ENCODE measurements around the gene CABP4. TPM values are rescaled to one million over a fixed set of nuclear protein-coding genes. Genes with fewer than 3 reads are reported as not detected.
A peak's percentile ranks its signal among the peaks of the same experiment; 100 is the strongest.

Gene CABP4
- total RNA-seq, 1 experiment from 2014 or later, result 4.1 TPM

DNA sequence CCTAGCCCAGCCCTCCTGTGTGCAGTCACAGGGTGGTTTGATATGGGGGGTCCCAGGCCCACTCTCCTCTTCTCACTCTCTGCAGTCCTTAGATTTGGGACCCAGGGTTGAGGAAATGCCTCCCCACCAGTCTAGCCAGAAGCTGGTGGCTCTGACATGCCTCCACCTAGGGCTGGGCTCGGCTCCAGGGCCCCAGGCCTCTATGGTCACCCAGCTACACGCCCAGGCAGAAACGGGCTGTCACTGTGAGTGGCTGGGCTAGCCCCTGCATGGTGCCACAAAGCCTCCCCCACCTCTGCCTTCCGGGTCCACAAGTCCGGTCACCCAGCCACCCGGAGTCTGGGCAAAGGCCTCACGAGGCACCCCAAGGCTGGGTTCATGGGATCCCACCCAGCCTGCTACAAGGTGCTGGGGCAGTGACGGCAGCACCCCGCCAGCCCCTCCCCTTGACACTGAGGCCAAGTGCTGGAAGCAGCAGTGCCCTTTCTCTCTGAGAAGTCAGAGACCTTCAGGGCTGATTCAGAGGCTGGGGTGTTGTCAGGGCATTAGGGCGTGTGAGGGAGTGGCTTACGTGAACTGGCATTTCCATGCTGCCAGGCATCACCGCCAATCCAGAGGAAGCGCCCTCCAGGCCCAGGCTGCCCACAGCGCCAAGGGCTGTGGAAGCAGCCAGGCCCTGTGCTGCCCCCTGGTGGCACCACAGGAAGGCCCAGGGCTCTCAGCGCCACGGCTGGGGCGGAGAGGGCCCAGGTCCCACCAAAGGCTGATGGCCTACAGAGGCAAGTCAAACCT lies 50.6 kb downstream of the CABP4 start:
- DNase-seq (ENCODE audit: extremely low read depth, low read depth), result peak; percentile 96

DNA sequence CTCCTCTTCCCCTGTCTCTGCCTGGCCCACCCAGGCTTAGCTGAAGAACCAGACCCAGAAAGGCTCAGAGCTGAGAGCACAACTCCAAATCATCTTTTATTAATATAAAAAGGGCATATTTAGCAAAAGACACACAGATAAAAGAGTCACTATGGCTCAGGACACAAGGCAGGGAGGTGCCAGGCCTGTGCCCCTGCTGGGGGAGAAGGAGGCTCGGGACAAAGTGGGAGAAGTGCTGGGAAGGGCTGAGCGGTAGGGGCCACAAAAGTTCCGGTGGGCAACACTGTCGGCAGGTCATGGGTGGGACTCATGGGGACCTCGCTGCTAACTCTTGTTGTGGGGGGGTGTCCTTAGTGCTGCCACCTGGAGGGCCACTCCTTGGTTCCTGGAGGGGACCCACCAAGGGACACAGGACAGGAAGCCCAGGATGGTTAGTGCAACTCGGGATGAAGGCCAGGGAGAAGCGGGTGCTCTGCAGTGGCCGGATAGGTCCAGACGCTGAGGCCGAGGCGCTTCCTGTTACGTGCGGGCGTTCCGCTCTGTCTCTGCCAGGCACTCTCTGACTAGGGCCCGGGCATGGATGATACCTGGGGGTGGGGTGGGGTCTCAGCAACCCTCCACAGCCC lies 51.4 kb downstream of the CABP4 start:
- DNase-seq (ENCODE audit: extremely low read depth, low read depth), result no peak

DNA sequence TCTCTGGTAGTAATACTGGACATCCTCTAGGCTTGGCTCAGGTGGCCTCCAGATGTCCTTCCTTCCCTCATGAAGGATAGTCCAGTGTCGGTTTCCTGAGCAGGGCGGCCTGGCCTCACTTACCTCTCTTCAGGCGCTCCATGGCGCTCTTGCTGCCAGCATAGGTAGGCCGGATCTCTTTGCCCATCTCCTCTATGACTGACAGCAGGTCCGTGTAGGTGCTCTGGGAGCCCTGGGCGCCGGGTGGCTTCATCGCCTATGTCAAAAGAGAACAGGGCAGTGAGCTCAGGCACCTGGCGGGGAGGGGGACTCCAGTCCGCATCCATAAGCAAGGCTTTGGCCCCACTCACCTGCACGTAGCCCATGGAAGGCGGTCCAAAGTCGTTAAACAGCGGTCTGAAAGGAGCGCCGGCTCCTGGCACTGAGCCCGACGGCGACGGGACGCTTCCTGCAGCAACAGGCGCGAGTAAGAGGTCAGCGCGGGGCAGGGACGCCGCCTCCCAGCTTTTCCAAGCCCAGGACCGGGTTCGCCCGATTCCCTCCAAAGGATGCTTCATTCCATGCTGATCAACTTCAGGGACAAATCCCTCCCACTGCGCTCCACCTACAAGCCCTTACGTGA lies 52.2 kb downstream of the CABP4 start:
- DNase-seq (ENCODE audit: extremely low read depth, low read depth), result no peak

DNA sequence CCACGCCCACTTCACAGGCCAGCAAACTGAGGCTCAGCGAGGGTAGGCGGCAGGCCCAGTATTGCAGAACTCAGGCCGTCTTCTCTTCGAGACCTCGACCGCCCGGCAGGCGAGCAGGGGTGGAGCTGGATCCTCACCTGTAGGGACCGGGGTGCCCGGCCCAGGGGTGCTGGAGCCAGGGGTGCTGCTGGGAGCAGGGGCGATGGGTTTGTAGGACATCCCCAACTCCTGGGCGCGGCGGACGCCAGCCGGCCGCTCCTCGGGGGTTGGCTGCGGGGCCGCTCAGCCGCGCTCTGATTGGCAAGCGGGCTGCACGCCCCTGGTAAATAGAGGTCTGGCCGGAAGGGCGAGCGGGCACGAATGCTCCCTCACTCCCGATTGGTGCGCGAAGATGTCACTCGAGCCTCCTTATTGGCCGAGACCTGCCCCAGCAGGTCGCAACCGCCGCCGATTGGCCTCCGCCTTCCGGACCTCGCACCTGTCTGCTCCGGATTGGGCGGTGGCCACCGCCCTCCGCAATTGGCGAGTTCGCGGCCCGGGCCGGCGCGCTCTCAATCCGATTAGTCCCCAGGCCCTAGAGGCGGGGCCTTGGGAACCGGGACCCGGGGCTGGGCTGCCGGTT lies 52.8 kb downstream of the CABP4 start, which contains the start of gene CDK2AP2:
Gene CDK2AP2, minus strand, starts transcription at position 299 of the 622 bp plus-strand sequence. Its CDS starts 80 bp downstream, at position 219.
- DNase-seq (ENCODE audit: extremely low read depth, low read depth), result peak; percentile 97

DNA sequence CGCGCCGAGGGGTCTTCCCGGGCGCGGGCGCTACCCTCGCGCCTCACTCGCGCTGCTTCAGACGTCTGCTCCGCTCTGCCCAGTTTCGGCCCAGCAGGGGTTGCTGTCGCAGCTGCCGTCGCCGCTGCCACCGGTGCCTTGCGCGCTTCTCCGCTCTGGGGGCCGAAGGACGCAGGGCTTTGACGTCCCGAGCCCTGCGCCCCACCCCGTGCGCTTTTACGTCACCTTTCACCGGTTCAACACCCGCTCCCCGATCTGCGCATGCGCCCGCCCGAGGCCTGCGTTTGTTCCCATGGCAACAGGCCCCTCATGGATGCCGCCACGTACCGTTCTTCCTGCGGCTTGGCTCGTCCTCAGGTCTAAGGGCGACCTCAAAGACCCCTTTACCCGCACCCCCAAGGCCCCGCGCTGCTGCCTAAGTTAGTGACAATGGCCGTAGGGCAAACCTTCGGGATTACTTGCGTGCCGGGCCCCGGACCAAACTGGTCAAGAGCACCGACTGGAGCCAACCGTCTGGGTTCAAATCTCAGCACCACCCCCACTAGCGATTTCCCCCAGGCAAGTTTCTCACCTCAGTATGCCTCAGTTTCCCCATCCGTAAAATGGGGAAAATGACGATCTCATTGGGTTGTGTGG lies 53.5 kb downstream of the CABP4 start:
- peak; percentile 93 for DNase-seq (ENCODE audit: extremely low read depth, low read depth)

DNA sequence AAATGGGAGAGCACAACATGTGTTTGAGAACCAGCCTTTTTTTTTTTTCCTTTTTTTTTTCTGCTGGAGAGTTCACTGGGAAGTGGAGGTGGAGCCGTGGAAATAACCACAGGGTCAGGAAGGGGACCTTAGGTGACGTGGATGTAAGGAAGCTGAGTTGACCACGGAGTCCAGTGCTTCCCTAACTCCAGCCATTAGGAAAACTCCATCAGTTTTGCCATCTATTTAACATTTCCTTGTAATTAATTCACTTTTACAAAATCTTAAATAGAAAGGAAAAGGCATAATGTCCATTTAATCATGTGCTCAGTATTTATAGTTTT lies 54.8 kb downstream of the CABP4 start:
- no peak for DNase-seq (ENCODE audit: extremely low read depth, low read depth)

Small RNA genes within 50 kb of the gene (small RNA-seq; reads per million reads assigned to genes)
- 0 reads per million in 2 experiments for gene MIR6752

Other genes starting within 250 kb of the CABP4 start
- gene GRK2, start 188.9 kb upstream of the CABP4 start, total RNA-seq (2014; rRNA removed; shearing (Covaris generic)), result 39.2 and 40.7 TPM in 2 replicates
- gene ANKRD13D, start 166.1 kb upstream of the CABP4 start, total RNA-seq (2014; rRNA removed; shearing (Covaris generic)), result 14.3 and 21.2 TPM in 2 replicates
- 5.0 and 8.6 TPM in 2 replicates for gene SSH3, start 151.8 kb upstream of the CABP4 start, total RNA-seq (2014; rRNA removed; shearing (Covaris generic))
- 62.8 and 75.5 TPM in 2 replicates for gene POLD4, start 101.8 kb upstream of the CABP4 start, total RNA-seq (2014; rRNA removed; shearing (Covaris generic))
- 4.9 and 5.3 TPM in 2 replicates for gene CLCF1, start 81.8 kb upstream of the CABP4 start, total RNA-seq (2014; rRNA removed; shearing (Covaris generic))
- 4.2 and 5.9 TPM in 2 replicates for gene RAD9A, start 63.4 kb upstream of the CABP4 start, total RNA-seq (2014; rRNA removed; shearing (Covaris generic))
- 137 and 159 TPM in 2 replicates for gene PPP1CA, start 53.5 kb upstream of the CABP4 start, total RNA-seq (2014; rRNA removed; shearing (Covaris generic))
- not detected in 2 replicates for gene TBC1D10C, start 51.3 kb upstream of the CABP4 start, total RNA-seq (2014; rRNA removed; shearing (Covaris generic))
- 0.09 and 0.12 TPM in 2 replicates for gene CARNS1, start 39.7 kb upstream of the CABP4 start, total RNA-seq (2014; rRNA removed; shearing (Covaris generic))
- gene RPS6KB2, start 26.9 kb upstream of the CABP4 start, total RNA-seq (2014; rRNA removed; shearing (Covaris generic)), result 21.6 and 23.6 TPM in 2 replicates
- not detected in 2 replicates for gene PTPRCAP, start 17.7 kb upstream of the CABP4 start, total RNA-seq (2014; rRNA removed; shearing (Covaris generic))
- gene CORO1B, start 11.9 kb upstream of the CABP4 start, total RNA-seq (2014; rRNA removed; shearing (Covaris generic)), result 29.2 and 33.0 TPM in 2 replicates
- gene GPR152, start 2.6 kb upstream of the CABP4 start, total RNA-seq (2014; rRNA removed; shearing (Covaris generic)), result not detected in 2 replicates
- gene TMEM134, start 13.9 kb downstream of the CABP4 start, total RNA-seq (2014; rRNA removed; shearing (Covaris generic)), result 7.4 and 19.9 TPM in 2 replicates
- gene AIP, start 27.7 kb downstream of the CABP4 start, total RNA-seq (2014; rRNA removed; shearing (Covaris generic)), result 49.2 and 49.5 TPM in 2 replicates
- gene PITPNM1, start 50.0 kb downstream of the CABP4 start, total RNA-seq (2014; rRNA removed; shearing (Covaris generic)), result 24.5 TPM in 2 replicates
- gene CDK2AP2, start 52.8 kb downstream of the CABP4 start, total RNA-seq (2014; rRNA removed; shearing (Covaris generic)), result 25.1 and 29.6 TPM in 2 replicates
- not detected in 2 replicates for gene CABP2, start 68.1 kb downstream of the CABP4 start, total RNA-seq (2014; rRNA removed; shearing (Covaris generic))
- gene GSTP1, start 128.5 kb downstream of the CABP4 start, total RNA-seq (2014; rRNA removed; shearing (Covaris generic)), result 665 and 811 TPM in 2 replicates
- gene NDUFV1, start 151.6 kb downstream of the CABP4 start, total RNA-seq (2014; rRNA removed; shearing (Covaris generic)), result 152 and 162 TPM in 2 replicates
- 3.5 and 6.9 TPM in 2 replicates for gene NUDT8, start 174.6 kb downstream of the CABP4 start, total RNA-seq (2014; rRNA removed; shearing (Covaris generic))
- not detected in 2 replicates for gene TBX10, start 184.4 kb downstream of the CABP4 start, total RNA-seq (2014; rRNA removed; shearing (Covaris generic))
- not detected in 2 replicates for gene ACY3, start 195.4 kb downstream of the CABP4 start, total RNA-seq (2014; rRNA removed; shearing (Covaris generic))
- not detected in 2 replicates for gene ALDH3B2, start 219.3 kb downstream of the CABP4 start, total RNA-seq (2014; rRNA removed; shearing (Covaris generic))

Data from NCI-H460 (cell line).